ENCODE data around the gene TK2.
A peak's percentile ranks its signal among the peaks of the same experiment; 100 is the strongest.

TK2 gene

DNA sequence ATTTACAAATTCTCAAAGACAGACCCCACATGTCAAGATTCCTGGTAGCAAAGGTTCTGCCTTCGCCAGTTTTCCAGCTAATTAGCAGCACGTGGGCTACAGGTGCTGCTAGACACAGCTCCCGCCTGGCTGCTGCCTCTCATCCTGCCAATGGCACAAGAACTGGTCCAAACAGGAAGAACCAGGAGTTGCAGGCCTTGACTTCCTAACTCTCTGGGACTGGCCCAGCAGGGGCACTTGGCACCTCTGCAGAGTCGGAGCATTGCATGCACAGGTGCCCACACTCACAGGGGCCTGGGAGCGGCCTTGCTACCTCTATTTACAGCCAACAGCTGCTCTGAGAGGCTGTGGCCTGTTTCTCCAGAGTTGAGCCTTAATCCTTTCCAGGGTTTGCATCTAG is 39.6 kb downstream of the TK2 start:
- Histone ChIP-seq H2AFZ (no peak overlapping the region), H3K79me2 (peaks cover 2% of the 10 kb centered on the region), H3K9me3 (ENCODE audit: control insufficient read depth, low read length) (no peaks in the 10 kb centered on the region), H3K4me2 (ENCODE audit: low read length) (no peak overlapping the region), H3K9ac (no peak overlapping the region), H3K27me3 (ENCODE audit: control insufficient read depth, insufficient read depth, low read length) (no peaks in the 10 kb centered on the region), H3K4me3 (ENCODE audit: low read depth, low read length) (no peak overlapping the region), H3K36me3 (ENCODE audit: control insufficient read depth, insufficient read depth, low read length) (no peaks in the 10 kb centered on the region), H3K4me1 (peaks cover 26% of the 10 kb centered on the region), H3K27ac (no peak overlapping the region)
- TF ChIP-seq, protein P1, sequence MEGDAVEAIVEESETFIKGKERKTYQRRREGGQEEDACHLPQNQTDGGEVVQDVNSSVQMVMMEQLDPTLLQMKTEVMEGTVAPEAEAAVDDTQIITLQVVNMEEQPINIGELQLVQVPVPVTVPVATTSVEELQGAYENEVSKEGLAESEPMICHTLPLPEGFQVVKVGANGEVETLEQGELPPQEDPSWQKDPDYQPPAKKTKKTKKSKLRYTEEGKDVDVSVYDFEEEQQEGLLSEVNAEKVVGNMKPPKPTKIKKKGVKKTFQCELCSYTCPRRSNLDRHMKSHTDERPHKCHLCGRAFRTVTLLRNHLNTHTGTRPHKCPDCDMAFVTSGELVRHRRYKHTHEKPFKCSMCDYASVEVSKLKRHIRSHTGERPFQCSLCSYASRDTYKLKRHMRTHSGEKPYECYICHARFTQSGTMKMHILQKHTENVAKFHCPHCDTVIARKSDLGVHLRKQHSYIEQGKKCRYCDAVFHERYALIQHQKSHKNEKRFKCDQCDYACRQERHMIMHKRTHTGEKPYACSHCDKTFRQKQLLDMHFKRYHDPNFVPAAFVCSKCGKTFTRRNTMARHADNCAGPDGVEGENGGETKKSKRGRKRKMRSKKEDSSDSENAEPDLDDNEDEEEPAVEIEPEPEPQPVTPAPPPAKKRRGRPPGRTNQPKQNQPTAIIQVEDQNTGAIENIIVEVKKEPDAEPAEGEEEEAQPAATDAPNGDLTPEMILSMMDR (IDR thresholded peaks at IDR 0.05): no peak

DNA sequence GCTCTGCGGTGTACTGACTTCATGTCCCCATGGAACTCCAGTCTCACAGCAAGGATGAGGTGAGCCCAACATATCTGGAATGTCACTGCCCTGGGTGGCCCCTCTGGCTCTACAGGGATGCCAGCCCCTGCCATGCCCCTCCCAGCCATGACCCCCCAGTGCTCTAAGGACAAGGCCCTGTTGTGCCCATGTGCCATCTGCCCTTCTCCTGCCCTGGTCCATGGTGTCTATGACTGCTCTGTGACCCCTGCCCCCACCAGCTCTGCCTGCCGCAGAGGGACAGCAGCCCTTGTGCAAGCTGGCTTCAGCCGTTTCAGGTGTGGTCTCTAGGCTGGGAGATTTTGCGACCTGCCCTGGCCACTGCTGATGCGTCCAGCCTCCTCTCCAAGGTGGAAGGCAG is 40.3 kb downstream of the TK2 start:
- TF ChIP-seq, protein P1 (IDR thresholded peaks at IDR 0.05): no peak
- Histone ChIP-seq H3K36me3 (ENCODE audit: control insufficient read depth, insufficient read depth, low read length) (no peaks in the 10 kb centered on the region), H3K27ac (no peak overlapping the region), H3K9me3 (ENCODE audit: control insufficient read depth, low read length) (no peaks in the 10 kb centered on the region), H2AFZ (no peak overlapping the region), H3K4me3 (ENCODE audit: low read depth, low read length) (no peak overlapping the region), H3K4me2 (ENCODE audit: low read length) (no peak overlapping the region), H3K27me3 (ENCODE audit: control insufficient read depth, insufficient read depth, low read length) (no peaks in the 10 kb centered on the region), H3K9ac (no peak overlapping the region), H3K79me2 (peaks cover 2% of the 10 kb centered on the region), H3K4me1 (peaks cover 26% of the 10 kb centered on the region)

DNA sequence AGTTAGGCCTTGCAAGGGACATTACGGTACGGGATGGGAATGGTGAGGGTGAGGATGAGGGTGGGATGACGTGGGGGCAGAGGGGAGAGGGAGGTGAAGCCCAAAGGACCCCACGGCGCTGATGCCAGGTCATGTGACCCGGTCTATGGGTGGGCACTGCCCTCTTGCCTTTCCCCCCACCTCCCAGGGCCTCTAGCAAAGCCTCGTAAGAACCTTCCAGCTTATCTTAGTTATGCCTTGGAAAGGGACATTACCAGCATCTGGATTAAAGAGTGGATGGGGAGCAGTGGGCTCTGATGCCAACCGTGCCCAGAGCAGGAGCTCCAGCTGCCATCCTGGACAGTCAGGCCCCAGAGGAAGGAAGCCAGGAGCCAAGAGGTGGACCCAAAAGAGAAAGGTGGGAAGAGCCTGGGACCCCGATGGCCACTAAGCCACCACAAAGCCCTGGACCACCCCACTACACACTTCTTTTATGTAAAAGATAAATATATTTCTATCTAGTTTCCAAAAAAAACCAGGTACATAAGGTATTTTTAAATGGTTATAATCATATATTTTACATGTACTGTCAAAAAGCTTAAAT is 40.9 kb downstream of the TK2 start:
- TF ChIP-seq, protein P1 (IDR thresholded peaks at IDR 0.05): no peak
- no peak overlapping the region for H3K27ac ChIP-seq
- no peak overlapping the region for H3K4me3 ChIP-seq (ENCODE audit: low read depth, low read length)
- H3K4me2 ChIP-seq (ENCODE audit: low read length): no peak overlapping the region
- H3K79me2 ChIP-seq: peaks cover 2% of the 10 kb centered on the region
- H3K27me3 ChIP-seq (ENCODE audit: control insufficient read depth, insufficient read depth, low read length): no peaks in the 10 kb centered on the region
- no peak overlapping the region for H2AFZ ChIP-seq
- no peaks in the 10 kb centered on the region for H3K9me3 ChIP-seq (ENCODE audit: control insufficient read depth, low read length)
- H3K9ac ChIP-seq: no peak overlapping the region
- H3K36me3 ChIP-seq (ENCODE audit: control insufficient read depth, insufficient read depth, low read length): no peaks in the 10 kb centered on the region
- H3K4me1 ChIP-seq: peaks cover 26% of the 10 kb centered on the region

DNA sequence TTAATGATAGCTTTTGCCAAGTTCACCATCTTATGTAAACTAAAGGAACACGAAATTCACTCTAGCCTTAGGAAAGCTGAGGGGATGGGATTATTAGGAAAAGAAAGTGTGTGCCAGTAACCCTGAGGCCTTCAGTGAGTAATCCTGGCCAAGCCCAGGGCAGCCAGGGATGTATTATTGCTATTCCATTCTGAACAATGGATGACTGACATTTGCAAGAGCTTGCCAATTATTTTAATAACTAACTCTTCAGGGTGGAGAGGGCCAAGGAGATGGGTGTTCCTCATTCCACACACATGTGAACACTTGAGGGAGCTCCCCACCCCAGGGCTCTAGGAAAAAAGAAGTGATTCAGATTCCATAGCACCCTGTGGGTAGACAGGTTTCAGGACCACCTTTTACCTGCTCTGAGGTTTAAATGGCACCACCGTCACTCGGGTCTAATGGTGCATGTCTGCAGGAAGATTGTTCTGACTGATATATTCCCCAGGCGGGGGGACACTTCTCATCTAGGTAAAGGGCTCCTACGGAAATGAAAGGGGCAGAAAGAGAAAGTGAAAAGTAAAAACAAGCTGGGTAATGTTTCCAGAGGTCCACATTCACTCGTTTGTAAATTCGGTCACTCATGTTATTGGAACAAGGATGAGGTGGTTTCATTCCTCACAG is 41.5 kb downstream of the TK2 start:
- Histone ChIP-seq H3K27ac (peak overlapping the region; percentile 45), H3K4me3 (ENCODE audit: low read depth, low read length) (no peak overlapping the region), H3K36me3 (ENCODE audit: control insufficient read depth, insufficient read depth, low read length) (no peaks in the 10 kb centered on the region), H3K27me3 (ENCODE audit: control insufficient read depth, insufficient read depth, low read length) (no peaks in the 10 kb centered on the region), H3K9me3 (ENCODE audit: control insufficient read depth, low read length) (no peaks in the 10 kb centered on the region), H3K9ac (no peak overlapping the region), H3K79me2 (peaks cover 2% of the 10 kb centered on the region), H3K4me1 (peaks cover 23% of the 10 kb centered on the region), H3K4me2 (ENCODE audit: low read length) (no peak overlapping the region), H2AFZ (peak overlapping the region; percentile 34)
- TF ChIP-seq, protein P1 (IDR thresholded peaks at IDR 0.05): no peak
